ENCODE data around the gene TIGIT.

Gene TIGIT

DNA sequence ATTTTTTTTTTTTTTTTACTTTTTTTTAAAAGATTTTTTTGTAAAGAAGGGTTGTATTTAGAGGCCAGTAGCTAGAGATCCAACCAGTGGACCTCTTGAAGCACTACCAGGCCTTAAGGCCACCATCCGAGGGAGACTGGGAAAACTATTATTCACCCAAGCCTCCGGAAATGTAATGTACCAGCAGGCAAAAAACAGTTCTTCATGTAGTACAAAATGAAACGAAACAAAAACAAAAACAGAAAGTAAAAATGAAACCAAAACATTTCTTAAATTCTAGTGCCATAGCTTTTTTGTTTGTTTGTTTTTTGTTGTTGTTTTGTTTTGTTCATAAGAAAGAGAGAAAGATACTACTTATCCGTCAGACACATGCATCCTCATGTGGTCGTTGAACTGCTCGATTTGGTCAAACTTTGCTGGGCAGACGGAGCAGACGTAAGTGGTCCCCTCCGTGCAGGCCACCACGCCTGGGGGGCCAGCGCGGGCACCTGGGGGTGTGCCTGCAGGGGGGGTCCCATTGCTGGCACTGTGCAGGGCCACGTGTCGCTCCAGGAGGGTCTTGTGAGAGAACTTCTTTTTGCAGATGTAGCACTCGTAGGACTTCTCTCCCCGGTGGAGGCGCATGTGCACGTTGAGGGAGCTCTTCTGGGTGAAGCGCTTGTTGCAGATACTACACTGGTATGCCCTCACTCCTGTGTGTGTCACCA is 45.0 kb downstream of the TIGIT start:
- no peak for DNase-seq
- in situ Hi-C loops (cut with MboI; ENCODE audit: low pct_unique_long_range_greater_than_20kb, low sequenced_read_pairs), result no loop called here

DNA sequence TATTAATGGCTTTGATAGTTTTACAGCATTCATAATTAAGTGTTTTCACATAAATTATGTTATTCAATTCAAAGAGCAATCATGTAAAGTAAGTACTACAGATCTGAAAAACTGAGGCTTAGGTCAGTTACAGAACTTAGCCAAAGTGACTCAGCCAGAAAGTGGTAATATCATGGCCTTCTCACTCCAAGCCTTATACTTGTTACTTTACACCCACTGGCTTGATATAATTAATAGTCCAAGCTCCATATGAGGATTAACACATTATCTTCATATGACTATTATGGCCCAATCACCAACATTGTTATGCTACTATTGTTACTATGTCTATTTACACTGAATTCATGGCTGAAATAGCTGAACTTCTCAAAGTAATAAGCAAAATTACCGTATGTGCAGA is 50.7 kb downstream of the TIGIT start:
- in situ Hi-C loops (cut with MboI; ENCODE audit: low pct_unique_long_range_greater_than_20kb, low sequenced_read_pairs), result no loop called here
- no peak for DNase-seq

DNA sequence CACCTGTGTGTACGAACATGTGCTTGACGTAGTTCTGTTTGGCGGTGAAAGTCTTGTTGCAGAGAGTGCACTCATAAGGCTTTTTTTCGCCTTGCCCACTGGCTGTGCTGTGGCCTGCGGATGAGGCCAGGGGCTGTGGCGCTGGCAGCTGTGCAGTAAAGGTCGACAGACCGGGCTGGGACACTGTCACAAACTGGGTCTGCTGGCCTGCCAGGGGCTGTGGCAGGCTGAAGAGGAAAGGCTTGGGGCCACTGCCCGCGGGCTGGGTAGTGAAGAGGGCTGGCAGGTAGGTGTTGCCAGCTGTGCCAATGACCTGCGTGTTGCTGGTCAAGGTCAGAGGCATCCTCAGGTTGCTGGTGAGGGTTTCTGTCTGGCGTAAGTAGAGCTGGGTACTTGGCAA is 56.4 kb downstream of the TIGIT start:
- no peak for DNase-seq
- in situ Hi-C loops (cut with MboI; ENCODE audit: low pct_unique_long_range_greater_than_20kb, low sequenced_read_pairs), result no loop called here

DNA sequence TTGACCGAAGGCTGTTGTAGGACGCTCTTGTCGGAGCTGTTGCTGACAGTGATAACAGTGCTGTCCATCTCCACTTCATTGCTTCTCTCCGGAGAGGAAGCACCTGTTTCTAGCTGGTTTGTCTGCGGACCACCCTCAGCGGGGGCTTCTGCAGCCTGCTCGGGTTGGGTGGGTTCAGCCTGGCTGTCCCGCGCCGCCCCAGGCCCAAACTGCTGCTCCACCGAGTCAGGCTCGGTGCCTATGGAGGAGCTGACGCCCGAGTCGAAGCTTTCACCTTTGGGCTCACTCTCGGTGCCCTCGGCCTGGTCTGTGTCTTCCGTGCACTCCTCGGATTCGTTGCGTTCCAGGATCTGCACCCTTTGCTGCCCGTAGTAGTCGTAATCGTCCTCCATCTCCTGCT is 56.9 kb downstream of the TIGIT start:
- in situ Hi-C loops (cut with MboI; ENCODE audit: low pct_unique_long_range_greater_than_20kb, low sequenced_read_pairs), result no loop called here
- no peak for DNase-seq

DNA sequence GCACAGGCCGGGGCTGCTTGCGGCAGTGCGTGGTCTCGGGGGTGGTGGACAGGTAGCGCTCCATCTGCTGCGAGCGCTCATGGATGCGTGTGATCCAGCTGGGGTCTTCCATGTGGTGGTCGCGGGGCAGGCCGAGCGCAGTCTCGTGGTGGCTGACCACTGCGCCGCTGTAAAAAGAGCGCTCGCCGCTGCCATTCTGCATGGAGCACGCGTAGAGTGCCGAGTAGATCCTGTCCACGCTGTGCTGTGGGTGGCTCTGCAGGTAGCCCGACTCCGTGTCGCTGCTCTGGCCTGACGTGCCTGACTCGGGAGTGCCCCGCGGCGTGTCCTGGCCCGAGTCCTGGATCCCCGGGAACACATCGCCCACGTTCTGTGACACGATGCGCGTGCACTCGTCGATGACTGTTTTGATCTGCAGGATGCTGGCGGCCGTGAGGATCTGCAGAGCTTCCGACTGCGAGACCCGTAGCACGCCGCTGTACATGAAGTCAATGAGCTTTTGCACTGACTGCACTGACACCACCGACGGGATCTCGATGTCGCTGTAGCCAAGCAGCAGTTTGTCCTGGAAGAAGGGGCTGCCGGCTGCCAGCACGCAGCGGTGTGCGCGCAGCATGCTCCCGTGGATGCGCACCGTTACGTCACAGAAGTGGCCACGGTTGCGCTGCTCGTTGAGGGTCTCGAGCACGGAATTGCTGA is 57.4 kb downstream of the TIGIT start:
- in situ Hi-C loops (cut with MboI; ENCODE audit: low pct_unique_long_range_greater_than_20kb, low sequenced_read_pairs), result no loop called here
- DNase-seq, result no peak

DNA sequence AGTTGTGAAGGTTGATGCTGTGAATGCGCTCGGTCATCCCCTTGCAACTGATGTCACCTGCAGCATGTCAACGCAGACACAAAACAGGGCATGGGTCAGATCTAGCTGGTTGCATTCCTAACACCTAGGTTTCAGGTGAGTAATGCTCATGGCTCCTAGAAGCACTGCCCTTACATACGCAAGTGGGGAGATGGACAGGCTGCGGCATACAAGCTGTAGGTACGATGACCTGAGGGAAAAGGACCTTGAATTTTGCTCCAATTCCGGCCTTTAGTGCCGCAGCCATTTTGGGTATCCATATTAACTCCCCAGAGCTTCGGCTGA is 58.0 kb downstream of the TIGIT start:
- no peak for DNase-seq
- in situ Hi-C loops (cut with MboI; ENCODE audit: low pct_unique_long_range_greater_than_20kb, low sequenced_read_pairs), result no loop called here

DNA sequence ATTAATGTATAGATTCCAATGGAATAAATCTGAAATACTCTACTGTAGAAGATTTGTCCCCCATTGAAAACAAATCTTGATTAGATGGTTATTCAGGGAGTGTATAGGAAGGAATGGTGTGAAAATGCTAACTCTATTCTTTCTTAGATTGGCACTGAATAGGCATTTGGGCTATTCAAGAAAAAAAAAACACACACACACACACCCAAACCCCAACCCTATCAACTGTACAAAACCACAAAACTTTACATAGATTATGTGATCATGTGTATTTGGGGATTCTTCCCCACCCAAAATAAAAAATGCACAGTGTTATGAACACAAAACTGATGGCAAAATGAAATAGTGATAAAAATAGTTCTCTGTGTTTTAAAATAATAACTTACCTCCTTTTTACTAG is 61.8 kb downstream of the TIGIT start:
- in situ Hi-C loops (cut with MboI; ENCODE audit: low pct_unique_long_range_greater_than_20kb, low sequenced_read_pairs), result no loop called here

DNA sequence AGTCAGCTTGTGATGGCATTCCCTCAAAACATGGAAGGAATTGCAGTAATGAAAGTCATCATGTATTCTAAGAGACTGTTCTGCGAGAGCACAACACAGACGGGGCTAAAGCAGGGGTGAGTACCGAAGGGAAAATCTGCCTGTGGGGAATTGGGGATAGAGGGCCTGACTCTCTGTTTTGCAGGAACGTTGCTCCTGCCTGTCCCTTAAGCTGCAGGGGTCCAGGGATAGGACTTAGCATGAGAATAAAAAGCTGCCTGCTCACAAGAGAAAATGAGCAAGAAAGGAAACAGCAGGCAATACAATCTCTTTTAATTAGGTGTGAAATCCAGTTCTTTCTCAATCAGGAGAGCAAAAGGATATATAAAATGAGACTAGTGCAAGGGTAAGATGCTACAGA is 62.2 kb downstream of the TIGIT start:
- in situ Hi-C loops (cut with MboI; ENCODE audit: low pct_unique_long_range_greater_than_20kb, low sequenced_read_pairs), result no loop called here
- DNase-seq, result no peak

More for the DNA sequence above, 61.8 kb downstream of the TIGIT start:
- DNase-seq, result no peak

DNA sequence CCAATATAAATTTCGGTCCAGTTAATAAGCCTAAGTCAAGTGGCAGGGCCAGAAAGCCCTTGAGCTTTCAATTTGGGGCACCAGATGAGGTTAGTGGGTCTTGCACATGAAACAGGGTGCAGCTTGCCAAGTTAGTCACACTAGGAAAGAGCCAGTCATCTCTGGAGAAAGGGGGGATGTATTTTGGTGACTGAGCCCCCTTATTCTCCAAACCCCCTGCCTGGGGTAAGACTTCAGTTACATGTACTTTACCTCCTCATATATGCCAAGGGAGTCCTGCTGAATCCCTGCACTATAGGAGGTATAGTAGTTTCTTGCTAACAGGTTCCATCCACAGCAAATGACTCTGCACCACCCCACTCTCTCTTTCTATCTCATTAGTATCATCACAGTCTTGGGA is 62.7 kb downstream of the TIGIT start:
- no peak for DNase-seq
- in situ Hi-C loops (cut with MboI; ENCODE audit: low pct_unique_long_range_greater_than_20kb, low sequenced_read_pairs), result no loop called here
